Nephron (organoid): ENCODE measurements around the gene PRKG1.
"Not testable (repeated sequence)": the region's sequence is repeated elsewhere in the genome, so short reads cannot be mapped to it uniquely, and the experiment has no call there.

Source experiments
- H3K27ac Mint-ChIP-seq, 3 experiments: 2 replicates each; pipeline ENCODE4 v1.8.0; 2020; ENCODE audit warnings: mixed read lengths in 3 of 3, mild to moderate bottlenecking in 2 of 3, moderate library complexity in 1 of 3
- H3K27me3 Mint-ChIP-seq: 2 replicates; pipeline ENCODE4 v1.8.0; 2021; ENCODE audit warnings: low read depth, mild to moderate bottlenecking, moderate library complexity, mixed read lengths
- H3K36me3 Mint-ChIP-seq: 2 replicates; pipeline ENCODE4 v1.8.0; 2020; ENCODE audit warnings: low read depth, mixed read lengths
- H3K4me1 Mint-ChIP-seq: 2 replicates; pipeline ENCODE4 v1.8.0; 2020; ENCODE audit warnings: mixed read lengths
- H3K4me3 Mint-ChIP-seq, 3 experiments: 2 replicates each; pipeline ENCODE4 v1.8.0; 2020; ENCODE audit warnings: mild to moderate bottlenecking in 3 of 3, mixed read lengths in 3 of 3, moderate library complexity in 2 of 3
- H3K9me3 Mint-ChIP-seq: 2 replicates; pipeline ENCODE4 v1.8.0; 2020; ENCODE audit warnings: mixed read lengths
- CTCF ChIP-seq, 3 experiments: fragments of 200-600 bp; sonication (generic); IDR thresholded peaks; one replicate each; pipeline ENCODE4 v1.5.0; 2021; ENCODE audit warnings: antibody characterized with exemption in 3 of 3; ENCODE audit not compliant: unreplicated experiment in 3 of 3

The PRKG1 gene

GRCh38 chr10:51675088-51675487, 600.8 kb downstream of the PRKG1 start:
- peaks cover 6% of the 10 kb centered on the region for H3K9me3 Mint-ChIP-seq
- H3K4me3 Mint-ChIP-seq, result no peak overlapping the region
- no peak overlapping the region for H3K27ac Mint-ChIP-seq
- TF ChIP-seq CTCF (IDR thresholded peaks at IDR 0.05; ENCODE audit: unreplicated experiment in 3 of 3), result no peak
- peaks cover 7% of the 10 kb centered on the region for H3K36me3 Mint-ChIP-seq
- no peaks in the 10 kb centered on the region for H3K27me3 Mint-ChIP-seq
- no peaks in the 10 kb centered on the region for H3K4me1 Mint-ChIP-seq

GRCh38 chr10:51679841-51680240, 605.6 kb downstream of the PRKG1 start:
- Mint-ChIP-seq H3K4me1 (no peaks in the 10 kb centered on the region), H3K27me3 (no peaks in the 10 kb centered on the region), H3K36me3 (no peaks in the 10 kb centered on the region), H3K4me3 (no peak overlapping the region), H3K9me3 (no peaks in the 10 kb centered on the region), H3K27ac (no peak overlapping the region)
- no peak for TF ChIP-seq CTCF (IDR thresholded peaks at IDR 0.05; ENCODE audit: unreplicated experiment in 3 of 3)

- H3K27ac Mint-ChIP-seq, result no peak overlapping the region
- TF ChIP-seq CTCF (IDR thresholded peaks at IDR 0.05; ENCODE audit: unreplicated experiment in 3 of 3), result no peak
- no peak overlapping the region for H3K4me3 Mint-ChIP-seq
- no peaks in the 10 kb centered on the region for H3K27me3 Mint-ChIP-seq
- no peaks in the 10 kb centered on the region for H3K4me1 Mint-ChIP-seq
- H3K9me3 Mint-ChIP-seq, result no peaks in the 10 kb centered on the region
- no peaks in the 10 kb centered on the region for H3K36me3 Mint-ChIP-seq
These were observed 608.9 kb downstream of the PRKG1 start for GRCh38 chr10:51683031-51683691.

- H3K27ac Mint-ChIP-seq, result no peak overlapping the region
- no peaks in the 10 kb centered on the region for H3K36me3 Mint-ChIP-seq
- no peak for TF ChIP-seq CTCF (IDR thresholded peaks at IDR 0.05; ENCODE audit: unreplicated experiment in 3 of 3)
- no peaks in the 10 kb centered on the region for H3K27me3 Mint-ChIP-seq
- no peak overlapping the region for H3K4me3 Mint-ChIP-seq
- no peaks in the 10 kb centered on the region for H3K4me1 Mint-ChIP-seq
- H3K9me3 Mint-ChIP-seq, result no peaks in the 10 kb centered on the region
These were observed 611.5 kb downstream of the PRKG1 start for GRCh38 chr10:51685768-51686167.

GRCh38 chr10:51687296-51687695, 613.0 kb downstream of the PRKG1 start:
- no peaks in the 10 kb centered on the region for H3K9me3 Mint-ChIP-seq
- TF ChIP-seq CTCF (IDR thresholded peaks at IDR 0.05; ENCODE audit: unreplicated experiment in 3 of 3), result no peak
- H3K4me1 Mint-ChIP-seq, result no peaks in the 10 kb centered on the region
- no peaks in the 10 kb centered on the region for H3K36me3 Mint-ChIP-seq
- no peak overlapping the region for H3K4me3 Mint-ChIP-seq
- H3K27me3 Mint-ChIP-seq, result no peaks in the 10 kb centered on the region
- H3K27ac Mint-ChIP-seq, result no peak overlapping the region

- H3K27ac Mint-ChIP-seq, H3K4me1 Mint-ChIP-seq: not testable (repeated sequence)
These were observed 614.5 kb downstream of the PRKG1 start for GRCh38 chr10:51688826-51689225.

More at GRCh38 chr10:51688826-51689225, 614.5 kb downstream of the PRKG1 start:
- not testable (repeated sequence) for H3K4me3 Mint-ChIP-seq, H3K9me3 Mint-ChIP-seq, H3K36me3 Mint-ChIP-seq, H3K27me3 Mint-ChIP-seq
